K562 treated with DMSO at 1 percent for 4 hours (cell line): ENCODE measurements around the gene PPIG. TPM values are rescaled to one million over a fixed set of nuclear protein-coding genes. Genes with fewer than 3 reads are reported as not detected.

Source experiments
- total RNA-seq: library from RNA; unstranded; fragments of 300-600 nt; gene quantifications from 2 replicates; pipeline ENCODE4 v1.2.3, GENCODE V29; 2022; ENCODE audit not compliant: insufficient read depth

The PPIG gene
- total RNA-seq = 29.8 and 34.7 TPM in 2 replicates

DNA sequence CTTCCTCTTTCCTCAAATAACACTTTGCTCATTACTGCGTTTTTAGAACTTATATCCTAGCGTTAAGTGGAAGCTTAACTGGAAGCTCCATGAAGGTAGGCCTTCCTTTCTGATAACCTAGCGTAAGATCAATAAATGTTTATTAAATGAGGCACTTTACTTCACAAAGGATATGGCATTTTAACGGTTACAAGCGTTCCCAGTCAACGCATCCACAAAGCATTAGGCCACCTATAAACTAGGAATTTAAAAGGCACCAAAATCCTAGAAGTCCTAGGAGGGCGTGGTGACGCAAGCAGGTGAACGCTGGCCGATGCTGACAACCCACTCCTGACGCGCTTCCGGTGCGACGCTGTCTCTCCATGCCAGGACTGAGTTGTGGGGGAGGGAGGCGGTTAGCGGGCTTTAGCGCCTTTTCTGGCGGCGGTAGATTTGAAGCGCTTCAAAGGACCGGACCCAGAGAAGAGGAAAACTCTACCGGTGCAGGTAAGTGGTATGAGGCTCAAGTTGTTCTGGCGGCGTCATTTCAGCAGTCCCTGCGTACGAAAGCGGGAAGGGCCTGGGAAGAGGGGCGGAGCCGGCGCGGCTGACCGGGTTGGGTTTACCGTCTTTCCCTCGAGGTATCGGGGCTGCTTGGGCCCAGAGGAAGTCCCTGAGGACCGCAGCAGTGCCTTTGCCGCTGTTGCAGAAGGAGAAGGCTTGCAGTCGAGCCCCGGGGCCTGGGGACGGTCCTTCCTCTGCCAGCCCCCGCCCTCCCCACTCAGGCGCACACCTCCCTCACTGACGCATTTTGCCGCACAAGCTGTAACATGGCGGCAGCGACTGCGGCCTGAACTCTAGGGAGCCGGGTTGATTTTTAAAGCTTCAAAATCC, at the start of gene PPIG:
Gene PPIG (plus strand): TSS at position 347 of the 873 bp plus-strand sequence. CDS start 19,691 bp downstream, outside the sequence.

DNA sequence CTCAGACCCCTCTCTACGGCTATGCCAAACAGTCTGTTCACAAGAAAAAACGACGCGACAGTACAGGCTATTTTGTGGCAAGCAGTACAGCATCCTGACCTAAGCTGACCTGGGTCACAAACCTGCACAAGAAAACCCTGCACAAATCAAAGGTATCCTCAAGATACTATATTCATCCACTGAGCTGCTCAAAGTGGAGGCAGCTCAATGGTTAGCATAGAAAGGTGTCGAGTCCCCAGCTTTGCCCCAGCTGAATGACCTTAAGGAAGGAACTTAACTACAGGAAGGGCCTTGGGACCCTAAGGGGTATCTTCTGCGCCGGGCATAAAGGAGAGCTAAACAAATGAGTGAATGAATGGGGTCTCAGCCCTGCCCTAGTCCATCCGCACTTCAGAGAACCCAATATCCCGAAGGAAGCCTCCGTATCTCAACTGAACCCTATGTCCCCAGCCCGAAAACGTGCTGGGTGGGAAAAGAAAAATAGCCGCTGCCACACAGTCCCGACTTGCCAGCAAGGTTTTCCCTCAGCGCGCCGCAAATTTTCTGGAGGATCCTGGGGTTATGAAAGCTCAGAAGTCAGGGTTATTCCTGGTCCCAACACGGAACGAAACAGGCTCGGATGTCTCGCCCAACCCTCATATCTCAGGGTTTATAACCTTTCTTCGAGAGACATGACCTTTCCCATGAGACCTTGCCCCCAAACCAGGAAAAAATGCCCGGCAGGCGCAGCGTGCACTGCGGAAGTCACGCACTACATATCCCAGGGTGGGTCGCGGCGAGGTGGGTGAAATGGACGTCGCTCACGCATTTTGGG, 10.8 kb upstream of the PPIG start, which contains the start of gene FASTKD1:
Gene FASTKD1 (minus strand): TSS at position 706 of the 814 bp plus-strand sequence. CDS start 1,836 bp downstream, outside the sequence.

Other genes starting within 250 kb of the PPIG start
- 0.11 and 0.19 TPM in 2 replicates for gene LRP2, start 221.8 kb upstream of the PPIG start, total RNA-seq
- 1.8 and 2.0 TPM in 2 replicates for gene BBS5, start 104.9 kb upstream of the PPIG start, total RNA-seq
- gene KLHL41, start 74.6 kb upstream of the PPIG start, total RNA-seq = 3.3 TPM in 1 of 2 replicates, not detected in the other
- 28.8 and 46.2 TPM in 2 replicates for gene FASTKD1, start 10.5 kb upstream of the PPIG start, total RNA-seq
- 1.6 and 2.0 TPM in 2 replicates for gene CFAP210, start 110.1 kb downstream of the PPIG start, total RNA-seq
- gene PHOSPHO2, start 110.1 kb downstream of the PPIG start, total RNA-seq = 4.3 and 9.1 TPM in 2 replicates
- 9.3 and 14.1 TPM in 2 replicates for gene KLHL23, start 149.5 kb downstream of the PPIG start, total RNA-seq
- 163 and 198 TPM in 2 replicates for gene SSB, start 214.5 kb downstream of the PPIG start, total RNA-seq
- 82.6 and 84.2 TPM in 2 replicates for gene METTL5, start 240.6 kb downstream of the PPIG start, total RNA-seq
- 14.1 and 15.3 TPM in 2 replicates for gene UBR3, start 243.1 kb downstream of the PPIG start, total RNA-seq